ENCODE data around the gene ETV6. TPM values are rescaled to one million over a fixed set of nuclear protein-coding genes. Genes with fewer than 3 reads are reported as not detected.

ETV6 gene
- total RNA-seq, 1 experiment from 2014 or later = 2.2 TPM

- no peak for DNase-seq (ENCODE audit: extremely low read depth, low read depth)
These were observed 294.6 kb downstream of the ETV6 start for GRCh38 chr12:11943919-11944700.

All from NCI-H460 (cell line).